CD4-positive, alpha-beta T cell treated with Interleukin-4 for 1 hour (primary cell): Measurements from ENCODE around the gene NFASC.

ENCODE experiments used
- DNase-seq, 2 donors: peaks; one replicate each; pipeline ENCODE4 v3.0.0-alpha.2; 2020 to 2022

The NFASC gene

DNA sequence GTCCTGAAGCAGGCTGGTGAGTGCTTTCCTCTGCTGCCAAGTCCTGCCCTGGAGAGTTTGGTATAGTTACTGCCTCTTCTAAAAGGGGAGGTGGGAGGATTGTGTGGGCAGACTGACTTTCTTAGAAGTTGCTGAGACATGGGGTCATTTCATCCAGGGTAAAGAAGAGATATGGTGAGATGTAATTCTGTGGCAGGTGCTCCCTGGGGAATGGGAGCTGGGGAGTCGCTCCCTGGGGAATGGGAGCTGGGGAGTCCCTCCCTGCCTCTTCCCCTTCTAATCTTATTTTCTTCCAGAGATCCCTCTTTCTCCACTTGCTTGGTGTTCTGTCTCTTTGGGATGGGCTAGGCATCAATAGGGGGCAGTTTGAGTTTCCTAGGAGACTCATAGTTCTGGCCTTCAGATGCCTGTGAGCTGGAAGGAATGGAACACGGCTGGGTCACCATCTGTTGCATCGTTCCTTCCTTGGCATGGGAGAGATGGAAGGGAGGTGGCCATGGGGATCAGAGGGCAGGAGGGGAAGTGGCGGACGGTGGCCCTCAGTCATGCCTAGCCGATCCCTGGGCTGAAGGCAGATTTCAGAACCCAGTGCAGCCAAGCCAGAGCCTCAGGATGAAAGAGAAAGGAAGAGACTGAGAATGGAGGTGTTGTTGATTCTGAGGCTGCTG lies 59.0 kb downstream of the NFASC start:
- no peak for DNase-seq

DNA sequence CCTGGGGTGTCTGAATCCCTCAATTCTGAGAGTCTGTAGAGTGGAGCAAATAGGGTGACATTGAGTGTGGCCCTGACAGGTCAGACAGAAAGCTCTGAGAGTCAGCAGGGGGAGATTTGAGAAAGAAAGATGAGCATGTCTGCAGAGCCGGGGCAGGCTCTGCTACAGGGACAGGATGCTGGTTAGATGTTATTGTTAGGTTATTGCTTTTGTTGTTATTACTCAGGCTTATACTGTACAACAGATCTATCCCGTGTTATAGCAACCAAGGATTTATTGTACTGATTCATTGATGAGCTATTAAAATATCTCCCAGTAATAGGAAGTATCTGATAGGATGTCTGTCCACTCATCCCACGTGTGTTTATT lies 59.5 kb downstream of the NFASC start:
- DNase-seq: no peak

DNA sequence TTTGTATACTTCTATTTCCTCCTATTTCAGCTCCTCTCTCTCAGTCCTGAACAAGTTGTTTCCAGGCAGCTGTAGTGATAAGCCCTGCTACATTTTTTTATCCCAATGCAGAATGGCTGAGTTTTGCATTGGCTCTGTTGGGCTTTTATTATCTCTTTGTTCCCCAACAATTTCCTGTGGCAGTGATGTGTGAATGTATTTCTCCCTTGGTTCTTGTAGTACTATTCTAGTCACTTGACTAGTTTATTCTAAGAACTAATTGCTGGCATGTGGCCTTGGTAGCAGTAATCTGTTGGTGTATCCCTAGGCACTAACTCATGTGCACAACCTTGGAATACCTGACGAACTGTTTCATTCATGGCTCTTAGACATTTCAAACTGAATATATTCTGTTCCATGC lies 60.7 kb downstream of the NFASC start:
- DNase-seq: no peak

DNA sequence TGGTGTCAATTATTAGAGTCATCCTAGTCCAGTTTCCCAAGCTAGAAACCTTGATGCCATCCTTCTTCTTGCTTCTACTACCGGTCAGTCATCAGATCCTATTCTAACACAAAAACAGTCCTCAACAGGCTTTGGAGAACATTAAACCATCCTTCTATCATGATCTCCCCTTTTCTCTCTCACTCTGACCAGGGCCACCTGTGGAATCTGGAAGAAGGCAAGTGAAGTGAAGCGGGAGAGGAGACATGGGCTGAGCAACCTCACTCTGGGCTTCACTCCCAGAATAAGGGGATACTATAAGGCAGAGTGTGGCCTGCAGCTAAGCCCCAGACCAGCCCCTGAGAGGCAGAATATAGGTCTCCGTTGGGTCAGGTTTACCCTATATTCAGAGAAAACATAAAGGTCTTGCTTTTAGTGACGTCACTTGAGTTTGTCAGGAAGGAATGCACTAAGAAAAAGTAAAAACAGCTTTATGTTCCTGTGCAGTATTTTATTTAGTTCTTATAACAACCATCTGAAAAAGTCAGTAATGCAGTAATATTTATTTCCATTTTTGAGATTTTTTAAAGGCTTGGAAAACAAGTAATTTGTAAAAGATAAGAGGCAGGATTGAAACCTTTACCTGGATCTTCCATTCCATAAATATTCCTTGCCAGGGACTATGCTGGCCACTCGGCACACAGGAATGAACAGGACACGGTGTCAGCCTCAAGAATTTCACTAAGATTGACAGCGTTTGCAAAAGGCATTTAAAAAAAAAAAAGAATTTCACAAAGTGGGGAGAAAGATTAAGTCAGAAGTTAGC lies 61.3 kb downstream of the NFASC start:
- no peak for DNase-seq

DNA sequence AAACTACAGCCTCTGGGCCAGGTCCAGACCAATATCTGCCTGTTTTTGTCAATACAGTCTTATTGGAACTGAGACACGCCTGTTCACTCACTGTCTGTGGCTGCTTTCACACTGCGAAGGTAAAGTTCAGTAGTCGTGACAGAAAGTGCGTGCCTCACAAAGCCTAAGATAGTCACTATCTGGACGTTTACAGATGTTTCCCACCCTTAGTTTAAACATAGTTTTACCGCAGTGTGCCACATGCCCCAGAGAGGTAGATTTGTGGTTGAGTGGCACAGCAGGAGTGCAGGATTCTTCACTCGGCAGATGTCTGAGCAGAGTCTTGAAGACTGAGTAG lies 61.9 kb downstream of the NFASC start:
- DNase-seq: no peak

DNA sequence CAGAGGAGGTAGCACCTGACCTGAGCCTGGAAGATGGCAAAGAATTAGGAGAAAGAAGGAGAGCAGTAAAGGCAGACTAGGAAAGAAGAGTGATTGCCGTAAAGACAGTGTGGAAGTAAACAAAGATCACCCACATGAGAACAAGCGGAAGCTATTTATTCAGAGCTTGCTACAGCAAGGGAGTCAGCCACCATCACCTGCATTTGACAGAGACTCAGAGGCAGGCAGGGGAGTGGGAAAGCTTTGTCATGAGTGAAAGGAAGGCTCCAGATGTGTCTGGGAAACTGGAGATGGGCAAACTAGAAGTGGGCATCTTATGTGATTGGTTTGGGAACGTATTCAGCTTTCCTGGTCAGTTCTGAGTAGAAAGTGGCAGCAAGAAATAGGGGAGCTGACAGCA lies 64.5 kb downstream of the NFASC start:
- no peak for DNase-seq

DNA sequence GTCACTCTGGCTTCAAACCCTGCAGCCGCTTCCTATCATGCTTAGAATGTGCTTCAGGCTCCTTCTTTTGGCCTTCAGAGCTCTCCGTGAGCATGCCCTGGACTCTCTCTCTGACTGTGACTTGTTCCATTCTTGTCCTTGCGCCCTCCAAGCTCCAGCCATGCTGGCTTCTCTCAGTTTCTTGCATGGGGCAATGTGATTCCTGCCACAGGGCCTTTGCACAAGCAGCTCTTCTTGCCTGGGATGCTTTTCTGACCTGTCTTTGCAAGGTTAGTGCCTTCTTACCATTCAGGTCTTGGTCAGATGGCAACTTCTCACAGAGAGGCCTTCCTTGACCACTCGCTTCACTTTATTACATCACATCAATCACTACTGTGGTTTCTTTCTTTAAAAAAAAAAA lies 66.1 kb downstream of the NFASC start:
- DNase-seq: no peak

DNA sequence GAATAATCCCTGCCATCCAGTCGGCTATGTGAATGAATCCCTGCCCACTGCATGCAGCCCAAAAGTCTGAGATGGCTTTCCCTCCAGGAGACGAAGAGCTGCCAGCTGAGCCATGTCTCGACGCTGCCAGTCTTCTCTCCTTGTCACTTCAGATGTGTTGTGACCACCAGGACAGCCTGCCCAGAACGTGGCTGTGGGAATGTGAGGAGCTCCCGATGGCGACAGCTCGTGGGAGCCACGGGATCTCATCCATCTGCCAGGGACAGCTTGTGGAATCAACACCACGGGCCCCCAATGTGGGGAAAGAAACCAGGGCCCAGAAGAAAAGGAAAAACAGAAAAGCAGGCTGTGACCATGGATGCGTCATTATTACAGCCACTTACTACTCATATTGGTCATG lies 67.2 kb downstream of the NFASC start:
- no peak for DNase-seq

DNA sequence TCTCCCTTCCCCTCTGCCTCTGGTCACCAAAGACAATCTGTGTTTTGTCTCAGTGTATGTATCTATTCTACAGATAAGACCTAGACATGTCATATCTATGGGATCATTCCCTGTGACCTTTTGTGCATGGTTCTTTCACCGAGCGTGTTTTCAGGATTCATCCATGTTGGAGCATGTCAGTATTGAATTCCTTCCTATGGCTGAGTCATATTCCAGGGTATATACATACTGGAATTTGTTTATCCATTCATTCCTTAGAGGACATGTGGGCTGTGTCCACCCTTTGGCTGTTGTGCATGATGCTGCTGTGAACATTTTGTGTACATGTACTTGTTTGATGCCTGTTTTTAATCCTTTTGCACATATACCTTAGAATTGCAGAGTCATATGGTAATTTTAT lies 69.9 kb downstream of the NFASC start:
- no peak for DNase-seq

DNA sequence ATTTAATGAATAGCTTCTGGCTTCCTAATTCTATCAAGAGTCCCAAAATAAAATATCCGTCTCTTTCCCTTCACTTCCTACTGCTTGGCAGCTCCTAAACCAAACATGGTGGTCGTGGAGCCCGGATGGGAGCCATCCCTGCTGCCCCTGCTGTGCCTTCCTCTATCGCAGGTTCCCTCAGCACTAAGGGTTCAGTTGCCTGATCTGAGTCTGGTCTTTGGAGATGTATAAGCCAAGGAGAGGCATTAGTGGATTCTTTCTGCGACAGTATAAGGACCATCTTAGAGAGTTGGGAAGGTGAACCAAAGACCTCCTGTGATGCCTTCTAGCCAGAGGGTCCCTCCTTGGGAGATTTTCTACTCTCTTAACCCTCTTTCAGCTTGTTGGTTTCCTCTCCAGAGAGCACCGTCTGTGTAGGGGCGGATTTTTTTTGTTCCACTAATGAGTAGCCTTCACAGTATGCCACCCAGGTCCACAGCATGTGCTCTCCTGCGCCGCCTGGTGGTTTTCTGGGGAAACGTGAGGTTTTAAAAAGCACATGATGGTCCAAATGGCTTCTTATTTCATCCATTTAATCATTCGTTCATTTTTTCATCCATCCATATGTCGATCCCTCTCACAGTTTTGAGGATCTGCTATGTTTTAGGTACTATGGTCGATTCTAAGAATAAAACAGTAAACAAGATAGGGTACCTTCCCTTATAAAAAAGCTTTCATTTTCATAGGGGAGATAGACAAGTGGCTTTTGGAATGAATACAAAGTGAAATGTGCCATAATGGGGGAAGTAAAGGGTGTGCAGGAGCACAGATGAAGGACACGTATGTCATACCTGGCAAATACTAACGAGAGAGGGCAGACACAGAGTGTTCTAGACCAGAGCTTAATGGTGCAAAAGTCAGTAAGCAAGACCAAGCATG lies 71.0 kb downstream of the NFASC start:
- DNase-seq: peak; percentile 26 to 36

DNA sequence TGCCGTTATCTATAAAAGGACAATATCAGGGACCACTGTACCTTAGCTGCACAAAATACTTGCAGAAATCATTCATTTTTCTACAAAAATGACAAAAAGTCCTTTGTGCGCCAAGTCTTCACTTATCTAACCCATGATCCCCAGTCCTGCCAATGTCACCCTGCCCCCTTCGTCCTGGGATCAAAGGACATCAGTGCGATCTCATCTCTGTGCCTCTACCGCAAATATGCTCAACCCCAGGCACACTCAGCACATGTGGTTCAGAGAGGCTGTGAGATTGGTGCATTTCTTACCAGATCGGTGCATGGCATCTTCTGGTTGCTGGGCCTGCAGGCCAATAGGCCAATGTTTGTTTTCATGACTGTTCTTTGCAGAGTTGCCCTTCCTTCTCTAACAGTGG lies 72.8 kb downstream of the NFASC start:
- no peak for DNase-seq

DNA sequence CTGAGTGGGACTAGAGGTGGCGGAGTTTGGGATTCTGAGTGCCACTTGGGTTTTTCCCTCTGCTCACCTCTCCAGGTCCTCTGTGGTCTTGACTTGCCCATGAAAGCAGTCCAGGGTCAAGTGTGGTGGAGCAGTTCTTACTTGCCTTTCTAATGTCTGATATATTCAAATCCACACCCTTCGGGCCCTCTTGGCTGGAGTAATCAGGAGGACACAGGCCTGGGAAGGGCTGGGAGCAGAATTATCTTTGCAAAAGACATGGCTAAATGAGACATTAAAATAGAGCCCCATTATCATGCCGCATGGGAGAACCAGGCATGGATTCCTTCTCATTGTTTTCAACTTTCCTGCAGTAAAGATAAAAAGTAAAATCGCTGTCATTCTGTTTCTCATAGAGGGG lies 74.0 kb downstream of the NFASC start:
- DNase-seq: no peak

DNA sequence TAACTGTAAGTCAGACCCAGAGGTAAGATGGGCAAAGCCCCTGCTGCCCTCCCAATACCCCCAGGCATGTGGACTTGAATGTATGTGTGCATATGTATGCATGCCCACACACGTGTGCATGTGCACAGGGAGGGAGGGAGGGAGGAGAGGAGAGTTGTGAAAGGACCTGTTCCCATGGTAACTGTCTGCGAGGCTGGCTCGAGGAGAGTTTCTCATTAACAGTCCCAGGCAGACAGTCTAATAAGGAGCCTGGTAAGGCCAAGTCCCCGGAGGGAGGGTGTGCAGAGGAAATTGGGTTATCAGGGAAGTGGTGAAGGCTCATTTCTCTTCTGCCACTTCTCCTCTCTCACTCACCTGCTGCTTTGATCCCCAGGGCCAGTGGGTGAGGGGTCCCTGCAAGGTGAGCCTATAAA lies 74.9 kb downstream of the NFASC start:
- no peak for DNase-seq

DNA sequence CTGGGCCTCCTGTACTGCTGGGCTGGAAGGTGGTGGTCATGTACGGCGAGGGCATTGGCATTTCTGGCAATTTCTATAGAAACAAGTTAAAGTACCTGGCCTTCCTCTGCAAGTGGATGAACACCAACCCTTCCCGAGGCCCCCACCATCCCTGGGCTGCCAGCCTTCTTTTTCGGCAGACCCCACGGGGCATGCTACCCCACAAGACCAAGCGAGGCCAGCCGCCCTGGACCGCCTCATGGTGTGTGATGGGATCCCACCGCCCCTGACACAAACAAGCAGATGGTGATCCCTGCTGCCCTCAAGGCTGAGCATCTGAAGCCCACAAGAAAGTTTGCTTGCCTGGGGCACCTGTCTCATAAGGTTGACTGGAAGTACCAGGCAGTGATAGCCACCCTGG lies 76.0 kb downstream of the NFASC start:
- no peak for DNase-seq

DNA sequence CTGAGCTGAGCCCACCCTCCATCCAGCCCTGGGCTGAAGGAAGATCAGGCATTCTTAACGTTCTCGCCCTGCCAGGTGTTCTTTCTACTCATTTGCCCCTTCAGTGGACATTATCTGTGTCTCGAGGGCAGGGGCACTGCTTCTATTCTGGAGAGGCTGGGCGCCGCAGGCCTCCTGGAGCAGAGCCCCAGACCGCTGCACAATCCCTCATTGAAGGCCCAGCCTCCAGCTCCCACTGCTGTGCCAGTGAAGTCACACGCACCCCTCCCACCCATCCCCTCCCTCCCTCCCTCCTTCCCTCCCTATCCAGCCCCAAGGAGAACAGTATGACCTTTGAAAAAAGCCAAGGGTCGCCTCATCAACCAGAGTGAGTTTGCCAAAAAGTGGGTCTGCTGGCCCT lies 76.7 kb downstream of the NFASC start:
- DNase-seq: no peak

DNA sequence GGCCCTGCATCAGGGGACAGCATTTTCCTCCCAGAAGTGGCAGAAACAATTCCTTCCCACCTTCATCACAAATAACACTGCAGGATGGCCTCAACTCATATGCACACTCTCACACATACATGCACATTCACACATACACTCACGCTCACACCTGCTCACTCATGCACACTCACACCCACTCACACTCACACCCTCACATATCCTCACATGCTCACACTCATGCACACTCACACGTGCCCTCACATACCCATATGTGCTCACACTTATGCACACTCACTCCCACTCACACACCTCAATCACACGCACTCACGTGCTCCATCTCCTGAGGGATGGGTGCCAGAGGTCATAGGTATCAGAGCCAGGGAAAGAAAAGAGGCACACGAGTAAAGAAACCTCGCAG lies 77.1 kb downstream of the NFASC start:
- no peak for DNase-seq

DNA sequence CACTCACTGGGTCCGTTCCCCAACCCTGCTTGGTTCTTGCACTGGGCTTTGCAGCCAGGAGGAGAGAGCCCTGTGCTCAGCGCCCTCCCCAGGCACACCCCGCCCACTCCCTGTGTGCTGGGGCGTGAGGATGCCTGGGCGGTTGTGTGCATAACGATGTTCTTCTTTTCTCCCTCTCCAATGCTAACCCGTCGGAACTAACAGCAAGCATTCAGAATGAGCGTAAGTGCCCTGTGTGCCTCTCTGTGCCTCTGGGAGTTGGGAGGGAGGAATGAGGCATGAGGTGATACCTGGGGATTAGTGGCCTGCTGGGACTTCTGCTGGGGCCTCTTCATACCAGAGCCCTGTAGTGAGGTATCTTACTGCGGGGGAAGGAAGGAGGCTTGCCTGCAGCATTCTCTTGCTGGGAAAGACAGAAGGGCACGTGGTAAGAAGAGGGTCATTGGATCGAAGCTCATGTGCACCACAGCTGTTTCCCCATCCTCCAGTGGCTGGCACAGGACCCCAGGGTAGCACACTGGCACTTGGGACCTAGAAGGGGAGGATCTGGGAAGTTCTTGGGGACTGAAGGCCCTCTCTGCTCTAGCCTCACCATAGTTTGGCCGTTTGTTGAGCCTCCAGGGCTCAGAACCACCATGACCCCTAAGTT lies 79.8 kb downstream of the NFASC start:
- DNase-seq: no peak

DNA sequence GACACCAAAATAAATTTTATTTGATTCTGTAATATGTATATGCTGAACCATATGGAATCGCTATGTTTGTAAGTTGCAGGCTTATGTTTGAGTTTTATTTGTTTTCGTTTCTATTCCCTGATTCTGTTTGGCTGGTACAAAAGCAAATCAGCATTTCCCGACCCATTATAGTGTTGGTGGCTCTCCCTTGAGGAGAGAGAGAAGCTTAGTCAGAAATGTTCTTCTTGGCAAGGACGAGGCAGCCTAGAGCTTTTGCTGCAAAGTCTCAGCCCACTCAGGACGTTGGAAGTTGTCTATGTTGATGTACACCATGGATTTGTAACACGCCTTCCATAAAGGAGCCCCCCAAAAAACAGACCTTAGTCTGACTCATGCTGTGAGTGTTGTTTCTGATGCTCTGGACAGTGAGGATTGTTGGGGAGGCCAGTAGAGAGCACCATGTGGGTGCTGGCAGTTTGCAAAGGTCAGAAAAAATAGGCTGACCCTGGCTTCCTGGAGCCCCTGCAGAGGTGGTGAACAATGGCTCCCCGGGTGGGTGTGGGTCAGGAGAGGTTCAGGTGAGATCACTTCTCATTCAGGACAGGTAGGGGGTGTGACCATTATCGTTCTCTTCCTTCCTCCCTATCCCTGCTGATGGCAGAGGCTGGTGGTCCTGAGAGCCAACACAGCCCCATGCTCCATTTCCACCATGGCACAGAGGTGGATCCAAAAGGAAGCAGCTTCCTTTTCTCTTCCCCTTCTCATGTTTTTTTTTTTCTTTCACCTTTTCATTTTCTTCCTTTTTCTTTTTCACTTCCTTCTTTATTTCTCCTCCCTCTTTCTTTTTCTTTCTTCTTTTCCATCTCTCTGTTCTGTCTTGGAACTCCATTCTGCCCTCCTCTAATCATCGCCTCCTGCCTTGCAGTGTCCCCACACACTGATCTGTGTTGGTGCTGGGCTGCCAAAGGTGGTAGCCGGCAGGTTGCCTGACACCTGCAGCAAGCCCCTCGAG lies 88.0 kb downstream of the NFASC start:
- no peak for DNase-seq

DNA sequence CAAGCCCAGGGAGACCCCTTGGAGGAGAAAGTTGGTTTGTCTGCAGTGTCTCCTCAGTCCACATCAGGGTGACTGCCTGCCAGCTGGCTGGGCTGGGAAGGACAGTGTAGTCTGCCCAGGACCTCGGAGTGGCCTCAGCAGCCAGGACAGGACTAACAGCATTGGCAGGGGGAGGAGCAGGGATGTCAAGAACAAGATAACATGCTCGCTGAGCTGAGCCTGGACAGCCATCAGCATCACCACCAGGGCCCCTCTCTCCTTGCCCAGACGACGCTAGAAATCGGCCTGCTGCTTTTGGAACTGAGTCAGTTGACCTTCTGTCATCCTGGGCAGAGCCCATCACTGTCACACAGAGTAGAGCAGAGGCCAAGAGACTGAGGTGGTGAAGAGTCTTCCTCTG lies 88.7 kb downstream of the NFASC start:
- DNase-seq: no peak

DNA sequence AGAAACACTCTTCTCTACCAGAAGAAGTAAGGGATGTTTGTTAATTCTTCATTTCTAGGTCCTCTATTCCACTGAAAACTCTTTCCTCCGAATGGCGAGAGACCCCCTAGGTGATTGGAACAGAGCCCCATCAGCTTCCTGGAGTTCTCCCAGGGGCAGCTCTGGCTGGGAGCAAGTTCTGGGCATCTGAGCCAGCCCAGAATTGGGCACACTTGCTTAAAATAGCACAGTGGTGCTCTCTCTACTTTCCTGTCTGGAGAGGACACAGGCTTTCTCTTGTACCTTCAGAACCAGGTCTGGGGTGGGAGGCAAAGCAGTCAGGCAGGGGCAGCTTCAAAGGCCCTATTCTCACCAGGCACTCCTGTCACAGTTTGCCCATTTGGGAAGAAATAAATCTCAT lies 89.2 kb downstream of the NFASC start:
- no peak for DNase-seq

DNA sequence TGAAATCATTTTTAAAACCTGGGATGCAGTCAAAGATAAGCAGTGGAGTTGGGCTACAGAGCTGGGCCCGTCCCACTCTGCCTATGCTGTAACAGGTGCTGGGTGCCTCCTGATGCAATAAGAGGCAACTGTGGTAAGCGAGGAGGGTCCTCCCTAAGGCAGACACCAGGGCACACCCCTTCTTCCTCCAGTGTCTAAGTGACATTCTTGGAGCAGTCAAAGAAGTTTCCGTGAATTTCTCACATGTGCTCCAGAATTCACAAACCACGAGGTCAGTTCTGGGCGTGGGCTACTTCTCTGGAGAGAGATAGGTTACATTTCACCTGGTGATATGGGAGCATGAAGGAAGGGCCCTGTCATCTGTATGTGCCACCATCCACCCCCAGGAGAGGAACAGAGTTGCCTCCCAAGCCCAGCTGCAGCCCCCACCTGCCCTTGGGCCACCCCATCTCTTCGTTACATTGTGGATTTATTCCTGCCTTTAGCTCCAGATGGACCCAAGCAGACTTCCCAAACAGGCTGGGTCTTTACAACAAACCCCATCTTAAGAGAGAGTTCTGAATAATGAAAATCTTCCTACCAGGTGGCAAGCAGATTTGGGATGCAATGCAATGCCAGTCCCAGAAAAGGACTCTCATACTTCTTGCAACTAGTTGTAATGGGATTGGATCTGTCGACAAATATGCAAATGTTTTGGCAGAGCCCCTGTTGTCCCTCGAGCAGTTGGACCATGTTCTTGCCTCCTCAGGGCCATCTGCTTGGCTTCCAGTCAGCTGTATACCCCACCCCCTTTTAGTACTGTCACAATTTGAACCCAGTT lies 89.9 kb downstream of the NFASC start:
- no peak for DNase-seq
